GM19328 (cell line): ENCODE data around the gene ME3.
"Not testable (repeated sequence)": the region's sequence is repeated elsewhere in the genome, so short reads cannot be mapped to it uniquely, and the experiment has no call there.

Experiments
- ATAC-seq: cut with Tn5 transposase; IDR thresholded peaks from one replicate; pipeline ENCODE4 v1.9.1; 2021; ENCODE audit warnings: mild to moderate bottlenecking, moderate library complexity; ENCODE audit not compliant: unreplicated experiment

The ME3 gene

GRCh38 chr11:86666193-86666592, 6.2 kb downstream of the ME3 start:
- ATAC-seq = no peak

GRCh38 chr11:86664930-86665329, 7.5 kb downstream of the ME3 start:
- ATAC-seq = no peak

- ATAC-seq = no peak
Observed at GRCh38 chr11:86663761-86664160, 8.7 kb downstream of the ME3 start.

GRCh38 chr11:86663291-86663690, 9.1 kb downstream of the ME3 start:
- ATAC-seq = no peak

- ATAC-seq = no peak
Observed at GRCh38 chr11:86660736-86661135, 11.7 kb downstream of the ME3 start.

- no peak for ATAC-seq
Observed at GRCh38 chr11:86660088-86660487, 12.3 kb downstream of the ME3 start.

GRCh38 chr11:86658534-86658933, 13.9 kb downstream of the ME3 start:
- ATAC-seq = no peak

GRCh38 chr11:86645212-86645611, 27.2 kb downstream of the ME3 start:
- not testable (repeated sequence) for ATAC-seq

GRCh38 chr11:86644291-86644690, 28.1 kb downstream of the ME3 start:
- no peak for ATAC-seq

- ATAC-seq = no peak
Observed at GRCh38 chr11:86641537-86642261, 30.7 kb downstream of the ME3 start.

- ATAC-seq = no peak
Observed at GRCh38 chr11:86639137-86639536, 33.3 kb downstream of the ME3 start.

GRCh38 chr11:86638673-86639072, 33.7 kb downstream of the ME3 start:
- no peak for ATAC-seq

GRCh38 chr11:86637988-86638387, 34.4 kb downstream of the ME3 start:
- no peak for ATAC-seq

- ATAC-seq = no peak
Observed at GRCh38 chr11:86636275-86636674, 36.1 kb downstream of the ME3 start.

- no peak for ATAC-seq
Observed at GRCh38 chr11:86632499-86633269, 39.7 kb downstream of the ME3 start.

GRCh38 chr11:86630229-86630981, 42.0 kb downstream of the ME3 start:
- no peak for ATAC-seq

- ATAC-seq = no peak
Observed at GRCh38 chr11:86629045-86629706, 43.2 kb downstream of the ME3 start.

GRCh38 chr11:86627776-86628455, 44.5 kb downstream of the ME3 start:
- ATAC-seq = no peak

- no peak for ATAC-seq
Observed at GRCh38 chr11:86625981-86626380, 46.4 kb downstream of the ME3 start.

GRCh38 chr11:86625544-86625943, 46.9 kb downstream of the ME3 start:
- ATAC-seq = no peak

- ATAC-seq = no peak
Observed at GRCh38 chr11:86624366-86624765, 48.0 kb downstream of the ME3 start.
